Hematopoietic multipotent progenitor cell treated with erythropoietin and hydrocortisone succinate and interleukin-3 and kit ligand, for 15 days (in vitro differentiated cells): ENCODE data around the gene FOSL1.
"Not testable (repeated sequence)": the region's sequence is repeated elsewhere in the genome, so short reads cannot be mapped to it uniquely, and the experiment has no call there.

Experiments used
- DNase-seq: peaks from one replicate; pipeline ENCODE4 v3.0.0-alpha.2; 2015; ENCODE audit warnings: low spot score

Gene FOSL1

DNA sequence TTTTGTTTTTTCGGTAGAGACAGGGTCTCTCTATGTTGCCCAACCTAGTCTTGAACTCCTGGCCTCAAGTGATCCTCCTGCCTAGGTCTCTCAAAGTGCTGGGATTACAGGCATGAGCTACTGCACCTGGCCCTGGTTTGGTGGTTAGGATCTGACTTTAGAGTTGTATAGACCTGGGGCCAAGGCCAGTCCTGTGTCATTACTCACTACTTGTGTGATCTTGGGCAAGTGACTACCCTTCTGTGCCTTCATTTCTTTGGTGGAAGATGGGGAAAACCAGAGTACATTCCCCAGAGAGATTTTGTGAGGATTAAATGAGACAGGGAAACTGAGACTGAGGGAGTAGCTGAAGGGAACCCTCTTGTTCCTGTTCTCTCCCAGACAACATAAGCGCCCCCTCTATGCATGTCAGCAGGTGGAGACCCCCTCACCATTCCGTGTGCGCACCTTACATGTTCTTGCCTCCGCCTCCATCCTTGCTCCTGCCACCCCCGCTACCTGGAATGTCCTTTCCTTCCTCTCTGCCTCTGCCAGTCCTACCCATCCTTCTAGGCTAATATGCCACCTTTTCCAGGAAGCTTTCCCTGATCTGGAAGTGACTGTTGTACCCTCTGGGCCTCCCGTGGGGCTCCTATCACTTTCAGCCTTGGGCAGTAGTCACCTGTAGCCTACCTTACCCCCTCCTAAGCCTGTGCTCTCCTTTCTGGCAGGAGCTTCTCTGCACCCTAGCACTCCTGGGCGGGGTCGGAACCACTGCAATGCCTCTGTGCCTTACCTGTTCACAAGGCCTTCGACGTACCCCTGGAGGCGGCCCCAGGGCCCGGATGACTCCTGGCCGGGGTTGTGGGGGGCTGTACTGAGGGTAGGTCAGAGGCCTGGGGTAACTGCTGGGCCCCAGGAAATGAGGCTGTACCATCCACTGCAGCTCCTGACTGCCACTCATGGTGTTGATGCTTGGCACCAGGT lies 3.9 kb downstream of the FOSL1 start:
- DNase-seq, result no peak

DNA sequence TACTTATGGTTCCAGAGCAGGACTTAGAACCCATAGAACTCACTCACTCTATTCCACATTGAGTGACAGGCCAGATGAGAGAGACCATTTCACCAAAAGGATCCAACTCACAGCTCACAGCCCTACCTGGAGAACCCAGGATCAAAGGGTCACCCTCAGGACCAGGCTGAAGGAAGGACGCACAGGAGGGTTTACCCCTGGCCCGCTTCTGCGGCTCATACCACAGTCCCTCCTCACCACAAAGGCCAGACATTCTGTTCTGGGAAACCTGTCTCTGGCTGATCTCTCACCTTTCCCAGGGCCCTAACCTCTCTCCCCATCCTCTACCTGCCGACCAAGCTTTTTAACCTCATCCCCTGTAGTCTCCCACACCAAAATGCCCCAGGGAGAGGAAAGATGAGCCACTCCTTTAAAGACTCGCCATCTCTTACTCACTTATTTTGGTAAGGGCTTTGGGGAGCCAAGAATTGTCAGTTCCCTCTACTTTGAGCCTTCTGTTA lies 4.7 kb downstream of the FOSL1 start:
- DNase-seq, result no peak

DNA sequence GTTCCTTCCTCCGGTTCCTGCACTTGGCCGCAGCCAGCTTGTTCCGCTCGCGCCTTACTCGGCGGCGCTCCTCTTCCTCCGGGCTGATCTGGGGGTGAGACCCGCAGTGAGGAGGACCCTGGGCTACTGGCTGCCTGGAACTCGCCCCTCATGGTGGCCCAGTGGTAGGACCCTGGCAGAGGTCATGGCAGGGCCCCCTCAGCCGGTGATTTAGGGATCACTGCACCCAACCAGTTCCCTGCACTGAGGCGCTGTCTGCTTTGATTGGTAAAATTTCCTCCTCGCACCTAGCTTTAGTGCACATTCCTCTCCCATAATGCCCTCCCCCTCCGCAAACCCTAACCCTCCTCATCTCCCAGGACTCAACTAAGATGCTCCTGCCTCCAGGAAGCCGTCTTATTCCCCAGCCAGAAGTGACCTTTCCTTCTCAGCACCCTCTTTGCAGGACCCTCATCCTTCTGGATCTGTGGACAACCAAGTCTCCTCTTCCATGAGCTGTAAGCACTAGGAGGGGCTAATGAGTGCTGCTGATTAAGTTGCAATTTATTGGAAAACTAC lies 6.1 kb downstream of the FOSL1 start:
- no peak for DNase-seq

DNA sequence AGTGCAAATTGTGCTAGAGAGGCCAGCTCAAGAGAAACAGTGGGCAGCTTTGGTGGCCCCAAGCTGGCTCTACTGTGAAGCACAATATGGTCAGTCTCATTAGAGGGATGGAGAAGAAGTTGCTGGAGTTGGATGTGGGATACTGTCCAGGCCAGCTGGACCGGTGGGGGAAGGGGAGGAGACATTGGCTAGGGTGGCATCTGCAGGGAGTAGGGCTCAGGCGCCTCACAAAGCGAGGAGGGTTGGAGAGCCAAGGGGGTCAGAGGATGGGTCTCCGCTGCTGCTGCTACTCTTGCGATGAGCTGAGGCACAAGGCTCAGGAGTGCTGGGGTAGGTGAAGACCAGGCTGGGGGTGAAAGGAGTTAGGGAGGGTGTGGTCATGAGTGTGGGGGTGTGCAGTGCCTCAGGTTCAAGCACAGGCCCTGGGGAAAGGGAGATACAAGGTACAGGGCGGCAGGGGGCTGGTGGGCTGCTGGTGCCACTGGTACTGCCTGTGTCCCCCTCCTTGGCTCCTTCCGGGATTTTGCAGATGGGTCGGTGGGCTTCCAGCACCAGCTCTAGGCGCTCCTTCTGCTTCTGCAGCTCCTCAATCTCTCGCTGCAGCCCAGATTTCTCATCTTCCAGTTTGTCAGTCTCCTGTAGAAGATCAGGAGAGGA lies 7.4 kb downstream of the FOSL1 start:
- no peak for DNase-seq

DNA sequence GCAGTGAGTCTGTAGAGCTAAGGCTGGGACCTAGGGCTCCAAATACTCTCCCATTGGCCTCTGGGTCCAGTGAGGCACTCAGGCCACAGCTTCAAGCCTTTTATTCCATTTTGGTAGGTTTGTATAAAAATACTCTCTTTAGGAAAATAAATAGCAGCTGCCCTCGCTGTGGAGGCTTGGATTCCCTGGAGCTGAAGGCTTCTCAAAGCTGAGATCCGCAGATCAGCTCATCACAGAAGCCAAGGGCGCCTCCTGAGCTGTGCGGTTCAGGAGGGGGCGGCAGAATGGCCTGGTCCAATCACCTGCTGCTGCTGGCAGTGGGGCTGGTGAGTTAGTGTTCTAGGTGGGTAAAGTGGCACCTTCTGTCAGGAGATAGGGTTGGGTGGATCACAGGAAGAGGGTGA lies 8.0 kb downstream of the FOSL1 start:
- not testable (repeated sequence) for DNase-seq

DNA sequence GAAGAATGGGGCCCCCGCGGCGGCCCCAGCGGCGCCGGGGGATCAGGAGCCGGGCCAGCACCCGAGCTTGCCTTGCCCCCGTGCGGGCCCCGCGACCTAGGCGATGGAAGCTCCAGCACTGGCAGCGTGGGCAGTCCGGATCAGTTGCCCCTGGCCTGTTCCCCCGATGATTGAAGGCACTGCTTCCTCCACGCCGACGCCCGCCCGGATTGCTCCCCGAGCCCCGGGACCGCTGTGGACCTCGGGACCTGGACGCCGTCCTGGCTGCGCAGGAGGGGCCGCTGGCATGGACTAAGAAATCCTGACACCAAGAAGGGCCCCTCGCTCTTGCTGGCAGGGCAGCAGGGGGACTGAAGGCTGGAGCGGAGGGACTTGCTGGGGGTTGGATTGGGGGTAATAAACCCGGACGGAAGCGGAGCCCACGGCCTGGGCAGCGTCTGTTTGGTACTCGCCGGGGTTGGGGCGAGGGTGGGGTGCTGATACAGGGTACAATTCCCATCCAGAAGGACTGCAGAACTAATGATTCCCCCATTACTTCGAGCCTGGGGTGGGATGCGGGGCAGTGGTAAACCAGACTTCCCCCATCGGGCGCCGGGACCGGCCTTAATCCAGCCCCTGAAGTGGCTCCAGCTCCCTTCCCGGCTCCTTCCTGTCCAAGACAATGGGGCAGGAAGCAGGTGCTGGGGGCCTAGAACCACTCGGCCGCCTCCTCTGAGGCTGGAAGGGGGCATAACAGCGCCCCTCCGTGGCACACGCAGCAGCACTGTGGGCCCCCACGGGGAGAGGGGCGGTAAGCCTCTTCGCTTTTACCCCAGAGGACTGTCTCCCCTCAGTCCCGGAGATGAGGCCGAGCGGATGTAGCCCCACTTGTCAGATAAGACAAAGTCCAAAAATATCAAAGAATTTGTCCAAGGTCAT lies 8.7 kb downstream of the FOSL1 start:
- DNase-seq, result no peak

DNA sequence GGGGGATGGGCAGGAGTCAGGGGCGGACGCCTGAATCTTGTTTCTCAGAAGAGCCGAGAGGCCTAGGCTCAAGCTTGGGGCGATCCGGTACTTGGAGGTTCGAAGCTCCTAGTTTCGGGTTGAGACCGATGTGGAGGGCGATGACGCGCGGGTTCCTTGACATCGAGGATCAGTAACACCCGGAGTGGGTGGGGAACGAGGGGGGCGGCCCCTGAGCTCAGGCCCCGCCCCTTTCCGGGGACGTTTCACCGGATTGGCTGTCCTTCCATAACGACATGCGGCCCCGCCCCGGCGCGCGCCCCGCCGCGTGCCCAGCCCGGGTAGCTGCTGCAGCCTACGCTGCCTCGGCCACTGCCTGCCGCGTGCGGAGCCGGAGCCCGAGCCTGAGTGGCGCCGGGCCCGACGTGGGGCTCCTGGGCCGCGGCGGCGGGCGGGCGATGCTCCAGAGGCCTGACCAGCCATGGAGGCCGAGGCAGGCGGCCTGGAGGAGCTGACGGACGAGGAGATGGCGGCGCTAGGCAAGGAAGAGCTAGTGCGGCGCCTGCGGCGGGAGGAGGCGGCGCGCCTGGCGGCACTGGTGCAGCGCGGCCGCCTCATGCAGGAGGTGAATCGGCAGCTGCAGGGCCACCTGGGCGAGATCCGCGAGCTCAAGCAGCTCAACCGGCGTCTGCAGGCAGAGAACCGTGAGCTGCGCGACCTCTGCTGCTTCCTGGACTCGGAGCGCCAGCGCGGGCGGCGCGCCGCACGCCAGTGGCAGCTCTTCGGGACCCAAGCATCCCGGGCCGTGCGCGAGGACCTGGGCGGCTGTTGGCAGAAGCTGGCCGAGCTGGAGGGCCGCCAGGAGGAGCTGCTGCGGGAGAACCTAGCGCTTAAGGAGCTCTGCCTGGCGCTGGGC lies 9.6 kb downstream of the FOSL1 start, which contains the start of gene CCDC85B:
CCDC85B (plus strand) TSS at position 350 of the 895 bp plus-strand sequence; CDS start at position 461, 111 bp downstream.
- peak; percentile 97 for DNase-seq

DNA sequence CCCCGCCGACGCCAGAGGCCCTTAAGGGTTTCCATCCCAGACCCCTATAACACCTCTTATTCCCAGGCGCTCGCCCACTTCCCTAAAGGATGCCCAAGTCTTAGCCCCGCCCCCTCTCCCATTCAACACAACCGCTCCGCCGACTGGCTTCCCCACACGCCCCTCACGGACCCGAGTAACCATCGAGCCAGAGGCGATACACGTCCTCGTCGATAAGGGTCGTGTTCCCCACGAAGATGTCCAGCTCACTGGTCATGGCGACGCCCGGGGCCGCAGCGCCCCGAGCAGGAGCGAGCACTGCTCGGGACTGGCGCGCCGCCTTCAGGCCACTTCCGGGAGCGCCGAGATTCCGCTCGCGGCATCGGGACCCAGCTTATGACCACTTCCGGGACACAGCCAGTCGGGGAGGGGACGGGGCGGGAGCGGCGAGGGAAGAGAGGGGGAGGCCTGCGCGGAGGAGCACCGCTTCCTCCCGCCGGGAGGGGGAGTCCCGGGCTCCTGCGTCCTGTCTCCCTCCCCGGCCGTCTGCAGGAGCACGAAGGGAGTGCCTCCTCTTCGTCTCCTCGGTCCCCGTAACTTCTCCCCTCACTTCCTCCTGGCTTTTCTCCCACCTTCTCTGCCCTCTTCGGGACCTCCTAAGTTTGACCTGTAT lies 11.9 kb downstream of the FOSL1 start, which contains the start of gene FIBP:
FIBP (minus strand) TSS at position 309 of the 652 bp plus-strand sequence; CDS start at position 256, 53 bp downstream.
- DNase-seq, result peak; percentile 95

DNA sequence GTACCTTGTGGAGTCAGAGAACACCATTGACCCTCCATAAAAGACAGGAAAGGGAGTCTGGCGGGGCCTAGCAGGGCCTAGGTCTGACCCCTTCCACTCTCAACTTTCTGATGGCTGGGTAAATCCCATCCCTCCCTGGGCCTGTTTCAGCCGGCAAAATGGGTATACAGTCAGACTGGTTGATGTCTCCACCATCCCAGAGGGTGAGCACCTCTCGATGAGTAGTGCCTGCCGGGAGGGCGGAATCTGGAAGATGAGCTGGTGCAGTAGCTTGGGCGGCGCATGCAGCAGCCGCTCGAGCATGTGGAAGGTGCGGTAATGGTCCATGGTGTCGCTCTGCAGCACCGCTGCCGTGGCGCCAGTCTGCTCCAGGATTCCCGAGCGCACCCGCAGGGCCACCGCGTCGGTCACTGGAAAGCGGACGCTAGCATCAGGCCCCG lies 12.4 kb downstream of the FOSL1 start:
- no peak for DNase-seq

DNA sequence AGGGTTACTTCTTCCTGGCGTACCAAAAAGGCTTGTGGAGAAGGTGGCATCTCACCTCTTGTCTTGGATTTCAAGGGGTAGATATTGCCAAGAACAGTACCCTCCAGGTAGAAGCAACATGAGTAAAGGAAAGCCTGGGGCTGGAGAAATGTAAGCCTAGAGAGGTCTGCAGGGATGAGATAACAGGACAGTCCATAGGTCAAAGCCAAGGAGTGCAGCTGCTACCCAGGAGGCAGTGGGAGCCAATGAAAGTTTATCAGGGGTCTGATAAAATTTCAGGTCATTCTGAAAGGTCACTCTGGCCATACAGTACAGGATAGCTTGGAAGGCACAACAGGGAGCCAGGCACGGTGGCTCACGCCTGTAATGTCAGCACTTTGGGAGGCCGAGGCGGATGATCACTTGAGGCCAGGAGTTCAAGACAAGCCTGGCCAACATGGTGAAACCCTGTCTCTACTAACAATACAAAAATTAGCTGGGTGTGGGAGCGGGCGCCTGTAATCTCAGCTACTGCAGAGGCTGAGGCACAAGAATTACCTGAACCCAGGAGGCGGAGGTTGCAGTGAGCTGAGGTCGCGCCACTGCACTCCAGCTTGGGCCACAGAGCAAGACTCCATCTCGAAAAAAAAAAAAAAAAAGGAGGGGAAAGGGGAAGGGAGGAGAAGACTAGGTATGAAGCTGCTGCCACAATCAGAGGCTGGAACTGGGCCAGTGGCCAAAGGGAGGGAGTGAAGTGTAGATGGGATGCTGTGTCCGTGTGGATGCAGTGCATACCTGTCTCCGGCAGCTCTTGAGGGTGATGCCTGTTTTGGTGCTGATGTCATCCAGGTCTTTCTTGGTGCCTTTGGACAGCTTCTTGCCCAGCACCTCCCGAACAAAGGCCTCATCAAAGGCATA lies 13.1 kb downstream of the FOSL1 start:
- DNase-seq, result no peak

DNA sequence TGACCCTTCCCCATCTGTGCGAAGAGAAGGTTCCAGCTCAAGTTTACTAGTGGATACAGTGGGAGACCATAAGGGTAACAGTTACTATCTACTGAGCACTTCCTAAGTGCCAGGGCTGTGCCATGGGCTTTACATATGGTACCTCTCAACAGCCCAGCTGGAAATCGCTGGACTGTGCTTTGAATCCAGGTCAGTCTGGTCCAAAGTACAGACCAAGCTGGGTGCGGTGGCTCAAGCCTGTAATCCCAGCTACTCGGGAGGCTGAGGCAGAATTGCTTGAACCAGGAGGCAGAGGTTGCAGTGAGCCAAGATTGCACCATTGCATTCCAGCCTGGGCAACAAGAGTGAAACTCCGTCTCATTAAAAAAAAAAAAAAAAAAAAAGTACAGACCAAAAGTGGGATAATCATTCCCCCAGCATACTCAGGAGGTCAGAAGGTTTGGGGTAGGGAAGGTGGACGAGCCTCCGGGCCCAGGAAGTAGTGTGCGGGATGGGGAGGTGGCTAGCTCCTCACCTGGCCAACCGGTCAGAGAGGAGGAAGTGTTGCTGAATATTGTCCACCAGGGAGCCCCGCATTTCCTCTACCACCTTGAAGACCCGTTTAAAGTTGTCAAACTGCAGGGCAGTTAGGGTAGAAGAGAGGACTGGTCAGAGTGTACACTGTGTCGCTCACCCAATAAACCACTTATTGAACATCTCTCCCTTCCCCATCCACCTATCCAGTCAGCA lies 14.2 kb downstream of the FOSL1 start:
- DNase-seq, result no peak

DNA sequence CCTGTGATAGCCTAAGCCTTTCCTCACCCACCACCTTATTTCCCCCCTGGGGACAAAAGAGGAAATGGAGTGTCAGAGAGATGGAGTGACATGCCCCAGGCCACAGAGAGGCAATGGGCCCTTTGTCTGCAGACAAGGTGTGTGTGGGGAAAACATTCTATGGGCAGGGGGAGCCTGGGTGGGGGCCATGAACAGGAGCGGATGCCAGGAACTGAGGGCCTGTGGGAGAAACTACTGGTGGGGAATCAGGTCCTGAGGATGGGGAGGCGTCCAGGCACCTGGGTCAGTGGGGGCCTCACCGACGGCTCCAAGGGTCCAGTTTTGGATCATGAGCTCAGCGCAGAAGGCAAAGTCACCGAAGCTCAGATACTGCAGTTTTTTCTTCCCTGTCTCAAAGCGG lies 15.0 kb downstream of the FOSL1 start:
- DNase-seq, result no peak

DNA sequence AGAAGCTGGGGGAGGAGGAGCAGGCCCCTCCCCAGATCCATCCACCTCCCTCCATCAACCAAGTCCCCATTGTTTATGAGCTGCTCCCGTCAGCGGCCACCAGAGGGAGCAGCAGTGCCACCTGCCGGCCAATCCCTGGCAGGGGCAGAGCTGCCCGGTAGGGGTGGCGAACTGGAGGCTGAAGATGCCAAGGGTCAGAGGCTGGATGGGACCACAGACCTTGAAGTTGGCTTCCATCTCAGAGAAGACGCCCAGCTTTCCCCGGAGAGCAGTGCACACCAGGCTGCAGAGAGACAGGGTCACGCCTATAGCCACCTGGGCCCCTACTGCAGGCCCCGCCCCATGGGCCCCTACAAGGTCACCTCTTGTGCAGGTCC lies 15.5 kb downstream of the FOSL1 start:
- DNase-seq, result peak; percentile 82

DNA sequence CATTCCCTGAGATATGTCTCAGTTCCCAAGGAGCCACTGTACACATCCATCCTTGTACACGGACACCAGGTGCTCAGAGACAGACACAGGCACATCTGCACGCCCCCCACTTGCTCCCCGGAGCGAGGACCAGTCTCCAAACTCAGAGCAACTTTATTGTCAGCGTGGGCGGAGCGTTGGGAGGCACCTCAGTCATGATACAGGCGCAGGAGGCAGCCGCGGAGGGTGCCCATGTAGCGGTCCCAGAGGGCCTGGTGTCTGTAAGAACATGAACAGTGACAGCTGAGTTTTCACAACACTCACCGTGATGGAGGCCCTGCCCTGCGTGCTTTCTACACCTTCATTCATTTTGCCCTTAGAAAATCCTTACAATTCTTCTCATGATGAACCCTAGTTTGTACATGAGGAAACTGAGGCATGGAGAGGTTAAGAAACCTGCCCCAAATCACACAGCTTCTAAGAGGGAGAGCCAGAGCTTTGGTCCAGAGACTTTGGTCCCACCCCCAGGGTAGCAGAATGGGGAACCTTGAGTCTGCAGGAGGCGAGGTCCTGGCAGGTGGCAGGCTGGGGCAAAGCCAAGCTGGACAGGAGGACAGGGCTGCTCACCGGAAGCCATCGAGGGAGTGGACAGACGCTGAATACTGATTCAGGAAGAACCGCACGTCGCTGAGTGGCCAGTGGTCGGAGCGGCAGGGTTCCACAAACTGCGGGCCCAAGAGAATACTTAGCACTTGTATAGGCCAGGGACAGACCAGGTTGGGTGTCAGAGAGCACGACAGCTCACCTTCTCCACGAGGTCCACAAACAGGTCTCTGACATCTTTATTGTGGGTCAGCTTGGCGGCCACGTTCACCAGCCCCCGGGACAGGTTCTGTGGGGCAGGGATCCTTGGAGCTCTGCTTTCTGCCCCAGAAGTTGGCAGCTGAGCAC lies 16.1 kb downstream of the FOSL1 start:
- DNase-seq, result no peak

DNA sequence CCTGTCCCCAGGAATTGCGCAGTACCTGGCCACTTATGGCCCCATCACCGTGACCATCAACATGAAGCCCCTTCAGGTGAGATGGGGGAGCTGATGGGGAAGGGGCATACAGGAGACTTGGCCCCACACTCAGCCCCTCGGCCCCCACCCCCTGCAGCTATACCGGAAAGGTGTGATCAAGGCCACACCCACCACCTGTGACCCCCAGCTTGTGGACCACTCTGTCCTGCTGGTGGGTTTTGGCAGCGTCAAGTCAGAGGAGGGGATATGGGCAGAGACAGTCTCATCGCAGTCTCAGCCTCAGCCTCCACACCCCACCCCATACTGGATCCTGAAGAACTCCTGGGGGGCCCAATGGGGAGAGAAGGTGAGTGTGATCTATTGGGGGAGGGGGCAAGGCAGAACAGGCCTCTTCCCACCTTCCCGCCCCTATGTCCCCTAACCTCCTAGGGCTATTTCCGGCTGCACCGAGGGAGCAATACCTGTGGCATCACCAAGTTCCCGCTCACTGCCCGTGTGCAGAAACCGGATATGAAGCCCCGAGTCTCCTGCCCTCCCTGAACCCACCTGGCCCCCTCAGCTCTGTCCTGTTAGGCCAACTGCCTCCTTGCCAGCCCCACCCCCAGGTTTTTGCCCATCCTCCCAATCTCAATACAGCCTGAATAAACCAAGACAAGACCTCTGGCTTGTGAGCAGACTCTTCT lies 17.0 kb downstream of the FOSL1 start:
- DNase-seq, result no peak
